ENCODE measurements around the gene PLEKHG2. TPM values are rescaled to one million over a fixed set of nuclear protein-coding genes. Genes with fewer than 3 reads are reported as not detected.
A peak's percentile ranks its signal among the peaks of the same experiment; 100 is the strongest.

PLEKHG2 gene
- total RNA-seq, 1 experiment from 2014 or later, result 62.3 TPM

- TF ChIP-seq ZNF232 (CRISPR knock-in tag; IDR thresholded peaks at IDR 0.05) (no peak), OVOL2 (CRISPR knock-in tag; IDR thresholded peaks at IDR 0.05; ENCODE audit: borderline replicate concordance) (no peak), HMGXB4 (CRISPR knock-in tag; IDR thresholded peaks at IDR 0.05) (no peak), GTF2I (CRISPR knock-in tag; conservative IDR thresholded peaks at IDR 0.05) (no peak), MYBL2 (CRISPR knock-in tag; IDR thresholded peaks at IDR 0.05) (no peak), ATF1 (CRISPR knock-in tag; IDR thresholded peaks at IDR 0.05) (no peak), NR3C1 (CRISPR knock-in tag; conservative IDR thresholded peaks at IDR 0.05; ENCODE audit: low read depth) (no peak), E2F1 (CRISPR knock-in tag; IDR thresholded peaks at IDR 0.05) (no peak)
Measured at GRCh38 chr19:39403331-39404312, 8.8 kb upstream of the PLEKHG2 start (continued).

GRCh38 chr19:39405261-39405957 is 7.1 kb upstream of the PLEKHG2 start:
- TF ChIP-seq USF2 (CRISPR knock-in tag; IDR thresholded peaks at IDR 0.05) (no peak), NFYB (CRISPR knock-in tag; conservative IDR thresholded peaks at IDR 0.05; ENCODE audit: low read depth) (no peak)
- Mint-ChIP-seq H3K4me3 (peak overlapping the region; percentile 91), H3K9me3 (no peaks in the 10 kb centered on the region), H3K27ac (peak overlapping the region; percentile 70), H3K4me1 (peaks cover 52% of the 10 kb centered on the region), H3K36me3 (peaks cover 8% of the 10 kb centered on the region; the same call in 1 of the 2 replicates), H3K27me3 (ENCODE audit: low read depth) (no peaks in the 10 kb centered on the region)
- ATAC-seq, result no peak
- ChIA-PET CTCF (interaction anchor here (0.6 to 4.3 kb wide), 2 partner anchors 8 to 11 kb away, joined by 3 to 38 read pairs; no protein-coding TSS in a partner anchor), POLR2A (interaction anchor here (0.6 to 2.2 kb wide), 4 partner anchors 14 to 404 kb away, joined by 3 to 15 read pairs (median 8); partner anchors contain the start of genes MED29, PAF1 and RPS16)
- DNase-seq (ENCODE audit: low spot score), result no peak

- ChIA-PET POLR2A (interaction anchor here (0.6 to 2.1 kb wide), 5 partner anchors 8 to 74 kb away, joined by 3 to 15 read pairs (median 7); partner anchors contain the start of genes MED29, PAF1 and RPS16), CTCF (interaction anchor here (0.6 to 4.3 kb wide), 5 partner anchors 8 to 96 kb away, joined by 3 to 38 read pairs (median 3); no protein-coding TSS in a partner anchor)
- H3K27ac Mint-ChIP-seq, result peak overlapping the region; percentile 94
- TF ChIP-seq NR3C1 (CRISPR knock-in tag; conservative IDR thresholded peaks at IDR 0.05; ENCODE audit: low read depth), result no peak
- no peak for TF ChIP-seq ATF1 (CRISPR knock-in tag; IDR thresholded peaks at IDR 0.05)
- TF ChIP-seq FOXJ3 (CRISPR knock-in tag; IDR thresholded peaks at IDR 0.05; ENCODE audit: borderline replicate concordance), result no peak
- TF ChIP-seq SMAD3 (CRISPR knock-in tag; IDR thresholded peaks at IDR 0.05; ENCODE audit: borderline replicate concordance), result no peak
- TF ChIP-seq NFYB (CRISPR knock-in tag; conservative IDR thresholded peaks at IDR 0.05; ENCODE audit: low read depth), result no peak
- TF ChIP-seq MXD4 (CRISPR knock-in tag; IDR thresholded peaks at IDR 0.05; ENCODE audit: borderline replicate concordance), result no peak
- no peak for TF ChIP-seq MLX (CRISPR knock-in tag; IDR thresholded peaks at IDR 0.05)
- no peak for TF ChIP-seq E2F1 (CRISPR knock-in tag; IDR thresholded peaks at IDR 0.05)
- TF ChIP-seq ZNF219 (CRISPR knock-in tag; IDR thresholded peaks at IDR 0.05; ENCODE audit: borderline replicate concordance), result no peak
- peak overlapping the region; percentile 73 for H3K4me3 Mint-ChIP-seq
- H3K27me3 Mint-ChIP-seq (ENCODE audit: low read depth), result no peaks in the 10 kb centered on the region
- peaks cover 54% of the 10 kb centered on the region for H3K4me1 Mint-ChIP-seq
- H3K9me3 Mint-ChIP-seq, result no peaks in the 10 kb centered on the region
- peak; percentile 1 for ATAC-seq
- peak; percentile 78 for DNase-seq (ENCODE audit: low spot score)
- peaks cover 8% of the 10 kb centered on the region; the same call in 1 of the 2 replicates for H3K36me3 Mint-ChIP-seq
Measured at GRCh38 chr19:39405958-39406655, 6.4 kb upstream of the PLEKHG2 start.

Measured in WTC11 (cell line).